ENCODE measurements around the gene C9. TPM values are rescaled to one million over a fixed set of nuclear protein-coding genes. Genes with fewer than 3 reads are reported as not detected.
"Not testable (repeated sequence)": the region's sequence is repeated elsewhere in the genome, so short reads cannot be mapped to it uniquely, and the experiment has no call there.

The C9 gene
- total RNA-seq, 1 donor from 2014 or later: not detected

GRCh38 chr5:39328731-39329130 lies 35.6 kb downstream of the C9 start:
- Mint-ChIP-seq H3K4me1 (peaks cover 1% of the 10 kb centered on the region), H3K36me3 (ENCODE audit: low read depth) (no peaks in the 10 kb centered on the region), H3K27ac (ENCODE audit: unreplicated experiment) (no peak overlapping the region), H3K9me3 (peaks cover 3% of the 10 kb centered on the region), H3K27me3 (ENCODE audit: low read depth) (no peaks in the 10 kb centered on the region), H3K4me3 (no peak overlapping the region)
- DNase-seq (ENCODE audit: low read depth, low spot score): no peak
- no peak for TF ChIP-seq CTCF (conservative IDR thresholded peaks at IDR 0.05)

DNA sequence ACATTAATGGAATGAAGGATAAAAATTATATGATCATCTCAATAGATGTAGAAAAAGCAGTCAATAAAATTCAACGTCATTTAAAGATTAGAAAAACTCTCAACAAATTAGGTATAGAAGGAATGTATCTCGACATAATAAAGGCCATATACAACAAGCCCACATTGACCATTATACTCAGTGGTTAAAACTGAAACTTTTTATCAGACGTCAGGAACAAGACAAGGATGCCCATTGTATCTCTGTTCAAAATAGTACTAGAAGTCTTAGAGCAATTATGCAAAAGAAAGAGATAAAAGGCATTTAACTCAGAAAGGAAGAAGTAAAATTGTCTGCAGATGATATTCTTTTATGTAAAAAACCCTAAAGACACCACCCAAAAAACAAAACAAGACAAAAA lies 40.8 kb downstream of the C9 start:
- H3K27me3 Mint-ChIP-seq (ENCODE audit: low read depth): no peaks in the 10 kb centered on the region

GRCh38 chr5:39319395-39319794 lies 44.9 kb downstream of the C9 start:
- no peak for TF ChIP-seq CTCF (conservative IDR thresholded peaks at IDR 0.05)
- Mint-ChIP-seq H3K9me3 (peaks cover 14% of the 10 kb centered on the region), H3K27me3 (ENCODE audit: low read depth) (no peaks in the 10 kb centered on the region), H3K36me3 (ENCODE audit: low read depth) (no peaks in the 10 kb centered on the region), H3K4me3 (no peak overlapping the region), H3K27ac (ENCODE audit: unreplicated experiment) (no peak overlapping the region), H3K4me1 (peaks cover 8% of the 10 kb centered on the region)
- no peak for DNase-seq (ENCODE audit: low read depth, low spot score)

More for the DNA sequence above, 40.8 kb downstream of the C9 start:
- H3K4me1 Mint-ChIP-seq: peaks cover 8% of the 10 kb centered on the region
- TF ChIP-seq CTCF (conservative IDR thresholded peaks at IDR 0.05): no peak
- no peaks in the 10 kb centered on the region for H3K36me3 Mint-ChIP-seq (ENCODE audit: low read depth)
- DNase-seq (ENCODE audit: low read depth, low spot score): no peak
- H3K27ac Mint-ChIP-seq (ENCODE audit: unreplicated experiment): no peak overlapping the region
- H3K9me3 Mint-ChIP-seq: peaks cover 2% of the 10 kb centered on the region
- no peak overlapping the region for H3K4me3 Mint-ChIP-seq

DNA sequence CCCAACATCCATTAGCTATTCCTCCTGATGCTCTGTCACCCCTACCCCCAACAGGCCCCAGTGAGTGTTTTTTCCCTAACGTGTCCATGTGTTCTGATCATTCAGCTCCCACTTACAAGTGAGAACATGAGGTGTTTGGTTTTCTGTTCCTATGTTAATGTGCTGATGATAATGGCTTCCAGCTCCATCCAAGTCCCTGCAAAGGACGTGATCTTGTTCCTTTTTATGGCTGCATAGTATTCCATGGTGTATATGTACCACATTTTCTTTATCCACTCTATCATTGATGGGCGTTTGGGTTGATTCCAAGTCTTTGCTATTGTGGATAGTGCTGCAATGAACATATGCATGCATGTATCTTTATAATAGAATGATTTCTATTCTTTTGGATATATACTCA lies 47.8 kb downstream of the C9 start:
- not testable (repeated sequence) for H3K4me1 Mint-ChIP-seq; H3K27ac Mint-ChIP-seq (ENCODE audit: unreplicated experiment); H3K27me3 Mint-ChIP-seq (ENCODE audit: low read depth); H3K4me3 Mint-ChIP-seq; DNase-seq (ENCODE audit: low read depth, low spot score); H3K36me3 Mint-ChIP-seq (ENCODE audit: low read depth)
- peaks cover 14% of the 10 kb centered on the region for H3K9me3 Mint-ChIP-seq

GRCh38 chr5:39315995-39316394 lies 48.3 kb downstream of the C9 start:
- H3K4me3 Mint-ChIP-seq: no peak overlapping the region
- no peak for TF ChIP-seq CTCF (conservative IDR thresholded peaks at IDR 0.05)
- no peaks in the 10 kb centered on the region for H3K4me1 Mint-ChIP-seq
- H3K27me3 Mint-ChIP-seq (ENCODE audit: low read depth): no peaks in the 10 kb centered on the region
- H3K36me3 Mint-ChIP-seq (ENCODE audit: low read depth): no peaks in the 10 kb centered on the region
- peaks cover 14% of the 10 kb centered on the region for H3K9me3 Mint-ChIP-seq
- DNase-seq (ENCODE audit: low read depth, low spot score): no peak
- no peak overlapping the region for H3K27ac Mint-ChIP-seq (ENCODE audit: unreplicated experiment)

GRCh38 chr5:39314591-39314990 lies 49.7 kb downstream of the C9 start:
- Mint-ChIP-seq H3K4me1 (no peaks in the 10 kb centered on the region), H3K27ac (ENCODE audit: unreplicated experiment) (no peak overlapping the region), H3K4me3 (no peak overlapping the region), H3K36me3 (ENCODE audit: low read depth) (no peaks in the 10 kb centered on the region), H3K9me3 (peaks cover 14% of the 10 kb centered on the region), H3K27me3 (ENCODE audit: low read depth) (no peaks in the 10 kb centered on the region)
- TF ChIP-seq CTCF (conservative IDR thresholded peaks at IDR 0.05): no peak
- DNase-seq (ENCODE audit: low read depth, low spot score): no peak

All from neural crest cell (in vitro differentiated cells).